IMR-90 (cell line): ENCODE data around the gene CSRNP3. TPM values are rescaled to one million over a fixed set of nuclear protein-coding genes. Genes with fewer than 3 reads are reported as not detected.

Experiments
- ATAC-seq: fragments of 200-7000 bp; cut with Tn5 transposase; 2 replicates; pipeline ENCODE4 v1.9.1; 2020; ENCODE audit warnings: low read depth, mild to moderate bottlenecking, moderate library complexity
- BruUV-seq: library from RNA; stranded (reverse); fragments of 400-500 nt; replicated peaks from 2 replicates; lab custom pipeline; 2021; lab: Mats Ljungman, UMichigan
- CTCF ChIA-PET: fragments of 300-600 bp; formaldehyde crosslinking; extraction: SDS; loops from one replicate; lab custom pipeline; 2021; ENCODE audit warnings: antibody characterized with exemption; lab: Yijun Ruan, JAX
- POLR2A ChIA-PET: fragments of 300-600 bp; sonication (Branson Sonifier 250); formaldehyde crosslinking; loops from one replicate; lab custom pipeline; 2022; ENCODE audit warnings: antibody characterized with exemption; ENCODE audit not compliant: unreplicated experiment; lab: Charles Lee
- DNase-seq: peaks from one replicate; pipeline ENCODE4 v3.0.0; 2013
- H2AFZ ChIP-seq: replicated peaks from 2 replicates; pipeline ENCODE3; 2013; ENCODE audit warnings: low read length, mild to moderate bottlenecking; ENCODE audit not compliant: poor library complexity
- H2AK5ac ChIP-seq: 2 replicates; pipeline ENCODE4 v1.6.1; 2013; ENCODE audit warnings: low read depth, low read length, inconsistent platforms
- H2AK9ac ChIP-seq: replicated peaks from 2 replicates; pipeline ENCODE3; 2013; ENCODE audit warnings: mild to moderate bottlenecking, low read depth, low read length, moderate library complexity; ENCODE audit not compliant: poor library complexity
- H2BK120ac ChIP-seq: 2 replicates; pipeline ENCODE4 v1.6.1; 2013; ENCODE audit warnings: low read depth, low read length, inconsistent platforms
- H2BK15ac ChIP-seq: 3 replicates; pipeline ENCODE4 v1.6.1; 2013; ENCODE audit warnings: low read depth, low read length, inconsistent platforms
- H2BK20ac ChIP-seq: 2 replicates; pipeline ENCODE4 v1.6.1; 2013; ENCODE audit warnings: low read depth, mild to moderate bottlenecking, inconsistent platforms, low read length, moderate library complexity
- H2BK5ac ChIP-seq: 2 replicates; pipeline ENCODE4 v1.6.1; 2013; ENCODE audit warnings: mild to moderate bottlenecking, low read depth, low read length, inconsistent platforms; ENCODE audit not compliant: poor library complexity, severe bottlenecking
- H3K14ac ChIP-seq: replicated peaks from 2 replicates; pipeline ENCODE4 v1.6.1; 2013; ENCODE audit warnings: low read depth, low read length, inconsistent platforms
- H3K18ac ChIP-seq: 2 replicates; pipeline ENCODE4 v1.6.1; 2013; ENCODE audit warnings: low read depth, low read length, control low read depth
- H3K23ac ChIP-seq: 2 replicates; pipeline ENCODE4 v1.6.1; 2013; ENCODE audit warnings: low read depth, low read length, inconsistent platforms
- H3K27ac ChIP-seq: 2 replicates; pipeline ENCODE4 v1.5.1; 2013; ENCODE audit warnings: mild to moderate bottlenecking, control low read depth, low read length; ENCODE audit not compliant: insufficient read depth
- H3K27me3 ChIP-seq: 2 replicates; pipeline ENCODE4 v1.6.1; 2013; ENCODE audit warnings: low read length; ENCODE audit not compliant: control insufficient read depth, insufficient read depth
- H3K36me3 ChIP-seq: 2 replicates; pipeline ENCODE4 v1.6.1; 2013; ENCODE audit warnings: low read length, mixed read lengths; ENCODE audit not compliant: control insufficient read depth, insufficient read depth
- H3K4ac ChIP-seq: 2 replicates; pipeline ENCODE4 v1.6.1; 2013; ENCODE audit warnings: low read depth, low read length, inconsistent platforms
- H3K4me1 ChIP-seq: 2 replicates; pipeline ENCODE4 v1.6.1; 2013; ENCODE audit warnings: low read length, mixed read lengths; ENCODE audit not compliant: control insufficient read depth, insufficient read depth
- H3K4me2 ChIP-seq: 2 replicates; pipeline ENCODE4 v1.6.1; 2013; ENCODE audit warnings: low read depth, mild to moderate bottlenecking, control low read depth, low read length, moderate library complexity
- H3K4me3 ChIP-seq: 2 replicates; pipeline ENCODE4 v1.5.1; 2013; ENCODE audit warnings: low read depth, mild to moderate bottlenecking, control low read depth, low read length, moderate library complexity; ENCODE audit not compliant: insufficient read depth
- H3K56ac ChIP-seq: 2 replicates; pipeline ENCODE4 v1.6.1; 2013; ENCODE audit warnings: low read length, inconsistent platforms; ENCODE audit not compliant: insufficient read depth; ENCODE audit errors: extremely low read depth
- H3K79me1 ChIP-seq, 2 experiments: 2 replicates each; pipeline ENCODE4 v1.6.1; 2013; ENCODE audit warnings: low read length in 2 of 2, inconsistent platforms in 1 of 2, low read depth in 1 of 2
- H3K9ac ChIP-seq: 2 replicates; pipeline ENCODE4 v1.6.1; 2013; ENCODE audit warnings: low read depth, low read length, control low read depth
- H3K9me1 ChIP-seq: 2 replicates; pipeline ENCODE4 v1.6.1; 2013; ENCODE audit warnings: low read length, inconsistent platforms; ENCODE audit not compliant: insufficient read depth
- H3K9me3 ChIP-seq: 2 replicates; pipeline ENCODE4 v1.6.1; 2013; ENCODE audit warnings: low read length; ENCODE audit not compliant: control insufficient read depth, insufficient read depth
- H4K20me1 ChIP-seq: 2 replicates; pipeline ENCODE4 v1.6.1; 2013; ENCODE audit warnings: low read length, inconsistent platforms; ENCODE audit not compliant: insufficient read depth
- H4K5ac ChIP-seq: 2 replicates; pipeline ENCODE4 v1.6.1; 2013; ENCODE audit warnings: mild to moderate bottlenecking, low read depth, low read length, control low read depth
- H4K8ac ChIP-seq, 2 experiments: 2 replicates each; pipeline ENCODE4 v1.6.1; 2013; ENCODE audit warnings: low read depth in 2 of 2, low read length in 2 of 2, control low read depth in 1 of 2, inconsistent platforms in 1 of 2
- H4K91ac ChIP-seq: 2 replicates; pipeline ENCODE4 v1.6.1; 2013; ENCODE audit warnings: low read depth, low read length, inconsistent platforms; ENCODE audit not compliant: insufficient read depth
- BHLHE40 ChIP-seq: fragments of 150-350 bp; IDR thresholded peaks from 2 replicates; pipeline ENCODE4 v1.6.1; 2016; ENCODE audit warnings: mild to moderate bottlenecking, low read depth, low read length
- CHD1 ChIP-seq: IDR thresholded peaks from 2 replicates; pipeline ENCODE4 v1.6.1; 2012; ENCODE audit warnings: low read depth, low read length, improper control_type of control experiment
- MAZ ChIP-seq: IDR thresholded peaks from 2 replicates; pipeline ENCODE4 v1.6.1; 2012; ENCODE audit warnings: low read depth, mild to moderate bottlenecking, low read length, improper control_type of control experiment, moderate library complexity, borderline replicate concordance
- NFE2L2 ChIP-seq: fragments of 150-350 bp; IDR thresholded peaks from 2 replicates; pipeline ENCODE4 v1.6.1; 2016; ENCODE audit warnings: low read depth, mild to moderate bottlenecking, low read length
- WGBS, 2 experiments: methylation state at CpG; one replicate each; pipeline versions ENCODE4 v1.1.5 to v1.1.7; 2013; ENCODE audit warnings: missing lambda C conversion rate in 2 of 2; ENCODE audit not compliant: insufficient read length in 1 of 2; ENCODE audit errors: extremely low coverage in 2 of 2; 5-methylcytosine and 5-hydroxymethylcytosine counted together
- dilution Hi-C: fragments of 300-500 bp; cut with HindIII; formaldehyde crosslinking; loops from one replicate; pipeline ENCODE4 v1.14.3; 2018; ENCODE audit warnings: low sequenced_read_pairs; ENCODE audit not compliant: unreplicated experiment
- in situ Hi-C: fragments of 300-500 bp; cut with MboI; formaldehyde crosslinking; loops from 3 replicates; pipeline ENCODE4 v1.14.3; 2019; ENCODE audit warnings: low sequenced_read_pairs, inconsistent platforms, mixed read lengths
- intact Hi-C: fragments of 100-400 bp; cut with micrococcal nuclease; formaldehyde crosslinking; loops from 2 replicates; pipeline ENCODE4 v1.10.0; 2022
- polyA plus RNA-seq, 3 experiments: library from polyadenylated mRNA; depleted of rRNA; stranded (reverse); fragments of >200 nt; gene quantifications; 2 replicates each; pipeline ENCODE4 v1.2.3, GENCODE V29; 2012; ENCODE audit warnings: low replicate concordance in 1 of 3
- total RNA-seq: library from RNA; depleted of rRNA; stranded (reverse); fragments of >200 nt; gene quantifications from 2 replicates; pipeline ENCODE4 v1.2.3, GENCODE V29; 2012
- TF ChIP-seq, protein P1 (sequence below): fragments of 150-350 bp; IDR thresholded peaks from 2 replicates; pipeline ENCODE4 v1.6.1; 2017; ENCODE audit warnings: mild to moderate bottlenecking, antibody characterized with exemption, low read length, low read depth

Gene CSRNP3
- total and polyA plus RNA-seq, 2 of the 4 experiments (the other 2 are of a cell fraction), result 0.21 to 0.72 TPM

DNA sequence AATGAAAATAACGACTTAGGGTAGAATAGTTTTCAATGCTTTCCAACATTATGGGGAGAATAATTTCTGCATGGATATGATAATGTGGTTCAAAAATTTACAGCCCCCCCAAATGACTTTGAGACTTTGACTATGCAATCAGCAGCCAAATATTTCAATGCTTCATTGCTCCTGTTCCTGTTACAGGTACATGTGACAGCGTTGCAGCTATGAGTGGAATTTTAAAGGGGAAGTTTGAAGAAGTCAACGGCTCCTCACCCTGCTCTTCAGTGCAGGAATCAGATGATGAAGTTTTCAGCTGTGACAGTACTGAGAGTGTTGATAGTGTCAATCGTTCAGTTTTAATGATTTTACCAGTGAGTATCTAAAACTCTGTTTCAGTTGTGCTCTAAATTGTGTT is 25.1 kb downstream of the CSRNP3 start:
- no peak overlapping the region for H4K5ac ChIP-seq
- no peak overlapping the region for H2BK5ac ChIP-seq
- no peak overlapping the region for H3K56ac ChIP-seq
- H2BK20ac ChIP-seq, result no peak overlapping the region
- no peak overlapping the region for H3K4ac ChIP-seq
- no peak overlapping the region for H4K8ac ChIP-seq
- H2BK120ac ChIP-seq, result no peak overlapping the region
- WGBS, 2 experiments, result no CpG with 5 or more reads among the region's 4 CpGs
- no peaks in the 10 kb centered on the region for H3K27me3 ChIP-seq
- no peaks in the 10 kb centered on the region for H3K9me1 ChIP-seq
- H2AFZ ChIP-seq, result no peak overlapping the region
- H3K27ac ChIP-seq, result no peak overlapping the region
- no peak overlapping the region for H3K23ac ChIP-seq
- no peaks in the 10 kb centered on the region for H3K79me1 ChIP-seq
- H2AK9ac ChIP-seq, result no peak overlapping the region
- intact Hi-C loops, result no loop called here
- dilution Hi-C loops, result no loop called here
- H3K36me3 ChIP-seq, result no peaks in the 10 kb centered on the region
- H4K91ac ChIP-seq, result no peak overlapping the region
- DNase-seq, result no peak
- CTCF ChIA-PET, result no interaction called here
- in situ Hi-C loops, result no loop called here
- no peak overlapping the region for H3K9ac ChIP-seq
- no peak overlapping the region for H3K14ac ChIP-seq
- H3K4me3 ChIP-seq, result no peak overlapping the region
- H3K4me1 ChIP-seq, result no peaks in the 10 kb centered on the region
- TF ChIP-seq CHD1, result no peak
- TF ChIP-seq NFE2L2, result no peak
- TF ChIP-seq MAZ, result no peak
- no peak for TF ChIP-seq BHLHE40
- TF ChIP-seq, protein P1, sequence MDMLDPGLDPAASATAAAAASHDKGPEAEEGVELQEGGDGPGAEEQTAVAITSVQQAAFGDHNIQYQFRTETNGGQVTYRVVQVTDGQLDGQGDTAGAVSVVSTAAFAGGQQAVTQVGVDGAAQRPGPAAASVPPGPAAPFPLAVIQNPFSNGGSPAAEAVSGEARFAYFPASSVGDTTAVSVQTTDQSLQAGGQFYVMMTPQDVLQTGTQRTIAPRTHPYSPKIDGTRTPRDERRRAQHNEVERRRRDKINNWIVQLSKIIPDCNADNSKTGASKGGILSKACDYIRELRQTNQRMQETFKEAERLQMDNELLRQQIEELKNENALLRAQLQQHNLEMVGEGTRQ, result no peak
- H4K20me1 ChIP-seq, result no peaks in the 10 kb centered on the region
- no peak overlapping the region for H3K18ac ChIP-seq
- no peak for ATAC-seq
- H2BK15ac ChIP-seq, result no peak overlapping the region
- no peaks in the 10 kb centered on the region for H3K9me3 ChIP-seq
- POLR2A ChIA-PET, result no interaction called here
- no TSS peak for BruUV-seq
- no peak overlapping the region for H3K4me2 ChIP-seq
- no peak overlapping the region for H2AK5ac ChIP-seq
